GM23338 (cell line): ENCODE measurements around the gene ELAVL4. TPM values are rescaled to one million over a fixed set of nuclear protein-coding genes. Genes with fewer than 3 reads are reported as not detected.

Source experiments
- ATAC-seq: fragments of 200-7000 bp; cut with Tn5 transposase; 3 replicates; pipeline ENCODE4 v1.9.1; 2020
- DNase-seq: peaks from one replicate; pipeline ENCODE4 v3.0.0-alpha.2; 2015; ENCODE audit warnings: low spot score
- H2AFZ ChIP-seq: fragments of 200-600 bp; sonication (generic); 2 replicates; pipeline ENCODE4 v1.8.0; 2016; ENCODE audit warnings: antibody characterized with exemption, mild to moderate bottlenecking, moderate library complexity
- H3F3A ChIP-seq: fragments of 200-600 bp; sonication (generic); replicated peaks from 2 replicates; pipeline ENCODE4 v1.8.0; 2017; ENCODE audit warnings: antibody characterized with exemption, mixed run types, low read depth
- H3K27ac ChIP-seq: fragments of 200-600 bp; sonication (generic); 2 replicates; pipeline ENCODE4 v1.6.1; 2016; ENCODE audit warnings: low read depth
- H3K27me3 ChIP-seq: fragments of 200-600 bp; sonication (generic); 2 replicates; pipeline ENCODE4 v1.8.0; 2016; ENCODE audit warnings: mild to moderate bottlenecking, mixed run types, moderate library complexity; ENCODE audit not compliant: insufficient read depth
- H3K36me3 ChIP-seq: fragments of 200-600 bp; sonication (generic); 2 replicates; pipeline ENCODE4 v1.8.0; 2016; ENCODE audit warnings: mild to moderate bottlenecking; ENCODE audit not compliant: insufficient read depth
- H3K4me1 ChIP-seq: fragments of 200-600 bp; sonication (generic); 2 replicates; pipeline ENCODE4 v1.8.0; 2016; ENCODE audit warnings: mild to moderate bottlenecking, moderate library complexity; ENCODE audit not compliant: insufficient read depth
- H3K4me2 ChIP-seq: fragments of 200-600 bp; sonication (generic); 2 replicates; pipeline ENCODE4 v1.7.1; 2017; ENCODE audit warnings: mixed run types
- H3K4me3 ChIP-seq: fragments of 200-600 bp; sonication (generic); 2 replicates; pipeline ENCODE4 v1.6.1; 2016; ENCODE audit warnings: mixed run types
- H3K79me2 ChIP-seq: fragments of 200-600 bp; sonication (generic); replicated peaks from 2 replicates; pipeline ENCODE4 v1.8.0; 2017; ENCODE audit warnings: mild to moderate bottlenecking; ENCODE audit not compliant: insufficient read depth
- H3K9me2 ChIP-seq: fragments of 200-600 bp; sonication (generic); 2 replicates; pipeline ENCODE4 v1.8.0; 2017; ENCODE audit not compliant: insufficient read depth
- H4K20me1 ChIP-seq: fragments of 200-600 bp; sonication (generic); replicated peaks from 2 replicates; pipeline ENCODE4 v1.8.0; 2017; ENCODE audit warnings: mild to moderate bottlenecking; ENCODE audit not compliant: insufficient read depth
- H3K27ac Mint-ChIP-seq: 2 replicates; pipeline ENCODE4 v1.8.0; 2020; ENCODE audit warnings: inconsistent platforms, mild to moderate bottlenecking, moderate library complexity, mixed read lengths
- H3K27me3 Mint-ChIP-seq: 3 replicates; pipeline ENCODE4 v1.8.0; 2022; ENCODE audit warnings: low read depth, mild to moderate bottlenecking, moderate library complexity, mixed read lengths, inconsistent platforms; ENCODE audit not compliant: insufficient read depth, poor library complexity
- H3K36me3 Mint-ChIP-seq: 3 replicates; pipeline ENCODE4 v1.8.0; 2021; ENCODE audit warnings: low read depth, mild to moderate bottlenecking, inconsistent platforms, moderate library complexity, mixed read lengths
- H3K4me1 Mint-ChIP-seq: 3 replicates; pipeline ENCODE4 v1.8.0; 2020; ENCODE audit warnings: mild to moderate bottlenecking, inconsistent platforms, mixed read lengths
- H3K4me3 Mint-ChIP-seq: 3 replicates; pipeline ENCODE4 v1.8.0; 2021; ENCODE audit warnings: moderate library complexity, mild to moderate bottlenecking, inconsistent platforms, mixed read lengths
- H3K9me3 Mint-ChIP-seq: 3 replicates; pipeline ENCODE4 v1.8.0; 2020; ENCODE audit warnings: moderate library complexity, mild to moderate bottlenecking, inconsistent platforms, mixed read lengths
- CREB1 ChIP-seq: fragments of 250-450 bp; sonication (Bioruptor Pico); IDR thresholded peaks from 2 replicates; pipeline ENCODE4 v1.5.0; 2020; ENCODE audit warnings: low read depth, mild to moderate bottlenecking, moderate library complexity
- CTCF ChIP-seq, 2 experiments: fragments of 200-600 bp in 1 of 2; sonication (generic) in 1 of 2; conservative IDR thresholded peaks; 2 replicates each; pipeline versions ENCODE4 v1.5.1 to v1.6.1; 2016 to 2017; ENCODE audit warnings: antibody characterized with exemption in 2 of 2, low read depth in 2 of 2, mild to moderate bottlenecking in 2 of 2, moderate library complexity in 1 of 2
- ETS1 ChIP-seq: IDR thresholded peaks from 2 replicates; pipeline ENCODE4 v1.6.1; 2016; ENCODE audit warnings: antibody characterized with exemption
- JUNB ChIP-seq: IDR thresholded peaks from one replicate; pipeline ENCODE4 v1.6.1; 2016; ENCODE audit warnings: antibody characterized with exemption; ENCODE audit not compliant: unreplicated experiment
- POLR2AphosphoS5 ChIP-seq: IDR thresholded peaks from 2 replicates; pipeline ENCODE4 v1.6.1; 2016; ENCODE audit warnings: antibody characterized with exemption, low read depth
- ZNF462 ChIP-seq: fragments of 250-450 bp; sonication (Bioruptor Pico); IDR thresholded peaks from 2 replicates; pipeline ENCODE4 v1.5.0; 2020; ENCODE audit warnings: mild to moderate bottlenecking, moderate library complexity
- polyA plus RNA-seq: library from polyadenylated mRNA; unstranded; fragments of >200 nt; fragmentation: Nextera tagmentation; extraction: Ambion mirVana; gene quantifications from 2 replicates; pipeline ENCODE4 v1.2.1, GENCODE V29; 2016
- total RNA-seq: library from RNA; depleted of rRNA; stranded (reverse); fragments of >200 nt; shearing (Covaris generic); gene quantifications from 2 replicates; pipeline ENCODE4 v1.2.3, GENCODE V29; 2014

Gene ELAVL4
- total and polyA plus RNA-seq, 2 experiments from 2014 or later = 1.4 to 1.9 TPM

- TF ChIP-seq ZNF462 = no peak
- TF ChIP-seq JUNB = no peak
Measured at GRCh38 chr1:50158421-50158820, 49.7 kb downstream of the ELAVL4 start (continued).

- Histone ChIP-seq H3K9me2 (peaks cover 2% of the 10 kb centered on the region; the same call in 1 of the 2 replicates), H3F3A (no peaks in the 10 kb centered on the region), H3K4me3 (no peak overlapping the region), H3K79me2 (no peaks in the 10 kb centered on the region), H3K27ac (no peak overlapping the region), H3K4me2 (peak overlapping the region; percentile 9; the same call in 1 of the 2 replicates), H3K36me3 (no peaks in the 10 kb centered on the region), H3K27me3 (no peaks in the 10 kb centered on the region), H4K20me1 (no peaks in the 10 kb centered on the region), H2AFZ (no peak overlapping the region), H3K4me1 (peaks cover 22% of the 10 kb centered on the region)
- DNase-seq = peak; percentile 65
- no peaks in the 10 kb centered on the region for H3K9me3 Mint-ChIP-seq
- peaks cover 23% of the 10 kb centered on the region for H3K4me1 Mint-ChIP-seq
- TF ChIP-seq CTCF (conservative IDR thresholded peaks at IDR 0.05; ENCODE audit: low read depth in 2 of 2) (no peak), ETS1 (no peak), ZNF462 (no peak), POLR2AphosphoS5 (no peak), CREB1 (CRISPR knock-in tag) (no peak)
- no peak overlapping the region for H3K4me3 Mint-ChIP-seq
- no peaks in the 10 kb centered on the region for H3K36me3 Mint-ChIP-seq
- no peak overlapping the region for H3K27ac Mint-ChIP-seq
- H3K27me3 Mint-ChIP-seq = peaks cover 5% of the 10 kb centered on the region
- ATAC-seq = peak; percentile 93
Measured at GRCh38 chr1:50163680-50164079, 55.0 kb downstream of the ELAVL4 start.
